ENCODE data around the gene PLD6.

DNA sequence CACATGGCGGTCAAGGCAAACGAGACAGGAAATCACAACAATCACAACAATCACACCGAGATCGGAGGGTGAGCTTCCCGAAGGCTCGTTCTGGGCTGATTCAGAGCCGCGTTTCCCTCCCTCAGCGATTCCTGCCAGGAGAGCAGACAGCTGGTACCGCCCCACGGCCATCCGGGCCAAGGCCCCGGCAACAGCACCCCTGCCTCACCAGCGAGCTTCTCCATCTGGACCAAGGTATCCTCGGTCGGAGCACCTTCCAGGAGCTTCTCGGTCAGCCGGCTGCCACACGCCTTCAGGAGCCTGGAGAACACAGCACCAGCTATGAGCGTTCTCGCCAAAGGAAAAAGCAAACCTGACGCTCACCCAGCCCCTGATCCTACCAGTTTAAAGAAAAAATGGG is 15.2 kb upstream of the PLD6 start:
- TF ChIP-seq, protein P1, sequence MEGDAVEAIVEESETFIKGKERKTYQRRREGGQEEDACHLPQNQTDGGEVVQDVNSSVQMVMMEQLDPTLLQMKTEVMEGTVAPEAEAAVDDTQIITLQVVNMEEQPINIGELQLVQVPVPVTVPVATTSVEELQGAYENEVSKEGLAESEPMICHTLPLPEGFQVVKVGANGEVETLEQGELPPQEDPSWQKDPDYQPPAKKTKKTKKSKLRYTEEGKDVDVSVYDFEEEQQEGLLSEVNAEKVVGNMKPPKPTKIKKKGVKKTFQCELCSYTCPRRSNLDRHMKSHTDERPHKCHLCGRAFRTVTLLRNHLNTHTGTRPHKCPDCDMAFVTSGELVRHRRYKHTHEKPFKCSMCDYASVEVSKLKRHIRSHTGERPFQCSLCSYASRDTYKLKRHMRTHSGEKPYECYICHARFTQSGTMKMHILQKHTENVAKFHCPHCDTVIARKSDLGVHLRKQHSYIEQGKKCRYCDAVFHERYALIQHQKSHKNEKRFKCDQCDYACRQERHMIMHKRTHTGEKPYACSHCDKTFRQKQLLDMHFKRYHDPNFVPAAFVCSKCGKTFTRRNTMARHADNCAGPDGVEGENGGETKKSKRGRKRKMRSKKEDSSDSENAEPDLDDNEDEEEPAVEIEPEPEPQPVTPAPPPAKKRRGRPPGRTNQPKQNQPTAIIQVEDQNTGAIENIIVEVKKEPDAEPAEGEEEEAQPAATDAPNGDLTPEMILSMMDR (IDR thresholded peaks at IDR 0.05) = no peak
- no peak for TF ChIP-seq EZH2 (IDR thresholded peaks at IDR 0.05; ENCODE audit: borderline replicate concordance, insufficient read depth, low read depth, low read length, poor library complexity, severe bottlenecking)
